Measurements from ENCODE around the gene PTPN9.

PTPN9 gene

GRCh38 chr15:75436881-75437280 is 142.2 kb downstream of the PTPN9 start:
- no peak for TF ChIP-seq CTCF (IDR thresholded peaks at IDR 0.05; ENCODE audit: low read depth, low read length)
- no peak overlapping the region for H3K4me3 ChIP-seq (ENCODE audit: low read depth, low read length)

GRCh38 chr15:75431682-75432081 is 147.4 kb downstream of the PTPN9 start:
- TF ChIP-seq CTCF (IDR thresholded peaks at IDR 0.05; ENCODE audit: low read depth, low read length), result no peak
- H3K4me3 ChIP-seq (ENCODE audit: low read depth, low read length), result no peak overlapping the region

- TF ChIP-seq CTCF (IDR thresholded peaks at IDR 0.05; ENCODE audit: low read depth, low read length), result no peak
- no peak overlapping the region for H3K4me3 ChIP-seq (ENCODE audit: low read depth, low read length)
These were observed 147.8 kb downstream of the PTPN9 start for GRCh38 chr15:75431270-75431669.

GRCh38 chr15:75430259-75430658 is 148.9 kb downstream of the PTPN9 start:
- no peak overlapping the region for H3K4me3 ChIP-seq (ENCODE audit: low read depth, low read length)
- TF ChIP-seq CTCF (IDR thresholded peaks at IDR 0.05; ENCODE audit: low read depth, low read length), result no peak

- H3K4me3 ChIP-seq (ENCODE audit: low read depth, low read length), result no peak overlapping the region
- no peak for TF ChIP-seq CTCF (IDR thresholded peaks at IDR 0.05; ENCODE audit: low read depth, low read length)
These were observed 151.0 kb downstream of the PTPN9 start for GRCh38 chr15:75428152-75428551.

GRCh38 chr15:75425966-75426500 is 153.1 kb downstream of the PTPN9 start:
- TF ChIP-seq CTCF (IDR thresholded peaks at IDR 0.05; ENCODE audit: low read depth, low read length), result no peak

GRCh38 chr15:75422554-75422953 is 156.6 kb downstream of the PTPN9 start:
- TF ChIP-seq CTCF (IDR thresholded peaks at IDR 0.05; ENCODE audit: low read depth, low read length), result no peak
- H3K4me3 ChIP-seq (ENCODE audit: low read depth, low read length), result no peak overlapping the region

More at GRCh38 chr15:75425966-75426500, 153.1 kb downstream of the PTPN9 start:
- H3K4me3 ChIP-seq (ENCODE audit: low read depth, low read length), result no peak overlapping the region

Measured in WI38 (cell line).